Trophoblast cell (in vitro differentiated cells and primary cell): ENCODE results near the gene LMF1.
A peak's percentile ranks its signal among the peaks of the same experiment; 100 is the strongest.

Experiments used
- DNase-seq, 2 donors: peaks; one replicate each; pipeline ENCODE4 v3.0.0-alpha.2; 2016
- H2AFZ ChIP-seq: 2 replicates; pipeline ENCODE4 v1.6.1; 2013; ENCODE audit warnings: low read length, moderate library complexity, mild to moderate bottlenecking; ENCODE audit not compliant: insufficient read depth, poor library complexity
- H2AK5ac ChIP-seq: 2 replicates; pipeline ENCODE4 v1.6.1; 2013; ENCODE audit warnings: mild to moderate bottlenecking, low read length
- H2BK120ac ChIP-seq: 2 replicates; pipeline ENCODE4 v1.6.1; 2013; ENCODE audit warnings: low read length, mild to moderate bottlenecking, moderate library complexity; ENCODE audit not compliant: insufficient read depth, poor library complexity
- H2BK12ac ChIP-seq: 2 replicates; pipeline ENCODE4 v1.6.1; 2013; ENCODE audit warnings: mild to moderate bottlenecking, low read length, moderate library complexity
- H2BK5ac ChIP-seq: 2 replicates; pipeline ENCODE4 v1.6.1; 2013; ENCODE audit warnings: low read length, low read depth, moderate library complexity, mild to moderate bottlenecking; ENCODE audit not compliant: poor library complexity
- H3K14ac ChIP-seq: 2 replicates; pipeline ENCODE4 v1.6.1; 2013; ENCODE audit warnings: mild to moderate bottlenecking, low read length
- H3K18ac ChIP-seq: 2 replicates; pipeline ENCODE4 v1.6.1; 2013; ENCODE audit warnings: mild to moderate bottlenecking, low read length
- H3K23ac ChIP-seq: 2 replicates; pipeline ENCODE4 v1.6.1; 2013; ENCODE audit warnings: low read length
- H3K27ac ChIP-seq: 2 replicates; pipeline ENCODE4 v1.5.1; 2013; ENCODE audit warnings: low read depth, mild to moderate bottlenecking, inconsistent platforms, low read length, moderate library complexity
- H3K27me3 ChIP-seq: 2 replicates; pipeline ENCODE4 v1.6.1; 2013; ENCODE audit warnings: inconsistent platforms, mild to moderate bottlenecking, low read length, moderate library complexity; ENCODE audit not compliant: insufficient read depth
- H3K36me3 ChIP-seq, 2 experiments: 1 replicate in 1 of 2; 2 replicates in 1 of 2; pipeline ENCODE4 v1.6.1; 2013; ENCODE audit warnings: low read length in 2 of 2, mild to moderate bottlenecking in 2 of 2, moderate library complexity in 1 of 2; ENCODE audit not compliant: insufficient read depth in 2 of 2, control insufficient read depth in 1 of 2
- H3K4ac ChIP-seq: 2 replicates; pipeline ENCODE4 v1.6.1; 2013; ENCODE audit warnings: low read depth, mild to moderate bottlenecking, low read length, moderate library complexity
- H3K4me1 ChIP-seq, 2 experiments: 1 replicate in 1 of 2; 2 replicates in 1 of 2; pipeline ENCODE4 v1.6.1; 2013; ENCODE audit warnings: low read length in 2 of 2, mild to moderate bottlenecking in 2 of 2, moderate library complexity in 1 of 2; ENCODE audit not compliant: insufficient read depth in 2 of 2, control insufficient read depth in 1 of 2
- H3K4me2 ChIP-seq: 2 replicates; pipeline ENCODE4 v1.6.1; 2013; ENCODE audit warnings: inconsistent platforms, mild to moderate bottlenecking, low read length, moderate library complexity
- H3K4me3 ChIP-seq: 2 replicates; pipeline ENCODE4 v1.5.1; 2013; ENCODE audit warnings: mild to moderate bottlenecking, low read depth, low read length, inconsistent platforms
- H3K79me1 ChIP-seq: one replicate; pipeline ENCODE4 v1.6.1; 2013; ENCODE audit warnings: low read length
- H3K79me2 ChIP-seq: 2 replicates; pipeline ENCODE4 v1.6.1; 2013; ENCODE audit warnings: low read length, mild to moderate bottlenecking; ENCODE audit not compliant: control insufficient read depth, insufficient read depth, poor library complexity
- H3K9ac ChIP-seq: 2 replicates; pipeline ENCODE4 v1.6.1; 2013; ENCODE audit warnings: mild to moderate bottlenecking, low read length
- H3K9me3 ChIP-seq: 2 replicates; pipeline ENCODE4 v1.6.1; 2013; ENCODE audit warnings: low read depth, mild to moderate bottlenecking, control low read depth, inconsistent platforms, low read length; ENCODE audit not compliant: insufficient read depth
- H4K12ac ChIP-seq: 2 replicates; pipeline ENCODE4 v1.6.1; 2013; ENCODE audit warnings: low read depth, mild to moderate bottlenecking, low read length, moderate library complexity
- H4K8ac ChIP-seq: 2 replicates; pipeline ENCODE4 v1.6.1; 2013; ENCODE audit warnings: low read depth, mild to moderate bottlenecking, low read length, moderate library complexity
- H4K91ac ChIP-seq: one replicate; pipeline ENCODE4 v1.6.1; 2013; ENCODE audit warnings: low read depth, mild to moderate bottlenecking, low read length, moderate library complexity
- WGBS: extraction: QIAGEN DNeasy Blood & Tissue Kit; methylation state at CpG from one replicate; pipeline ENCODE4 v1.1.7; 2013; ENCODE audit warnings: missing lambda C conversion rate; ENCODE audit not compliant: insufficient read length, insufficient coverage; ENCODE audit errors: extremely low coverage; 5-methylcytosine and 5-hydroxymethylcytosine counted together

Gene LMF1

DNA sequence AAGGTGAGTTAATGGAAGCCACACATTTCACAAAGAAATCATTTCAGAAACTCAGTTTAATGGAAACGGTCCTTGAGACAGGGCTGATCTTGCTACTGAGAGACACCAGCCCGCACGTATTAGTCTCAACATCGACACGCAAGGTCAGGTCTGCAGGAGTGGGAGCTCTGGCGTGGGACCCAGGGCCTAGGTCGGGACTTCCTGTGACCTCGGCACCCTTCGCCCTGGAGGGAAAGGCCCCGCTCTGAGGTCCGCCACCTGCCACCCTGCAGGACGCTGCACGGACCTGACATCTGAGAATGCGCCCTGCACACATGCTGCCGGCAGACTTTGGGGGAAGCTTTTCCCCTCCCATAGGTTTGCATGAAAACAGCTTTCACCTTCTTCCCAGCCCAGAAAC is 59.7 kb downstream of the LMF1 start:
- H2BK12ac ChIP-seq: no peak overlapping the region
- no peaks in the 10 kb centered on the region for H3K27me3 ChIP-seq
- H3K4me1 ChIP-seq: no peaks in the 10 kb centered on the region
- no peak overlapping the region for H4K12ac ChIP-seq
- no peak overlapping the region for H2BK5ac ChIP-seq
- no peak for DNase-seq
- no peaks in the 10 kb centered on the region for H3K79me2 ChIP-seq
- H3K4me3 ChIP-seq: no peak overlapping the region
- H3K14ac ChIP-seq: no peak overlapping the region
- H2BK120ac ChIP-seq: no peak overlapping the region
- H4K8ac ChIP-seq: no peak overlapping the region
- no peak overlapping the region for H2AK5ac ChIP-seq
- H3K9me3 ChIP-seq: peaks cover 36% of the 10 kb centered on the region
- no peak overlapping the region for H3K9ac ChIP-seq
- H3K18ac ChIP-seq: no peak overlapping the region
- no peaks in the 10 kb centered on the region for H3K79me1 ChIP-seq
- no peak overlapping the region for H4K91ac ChIP-seq
- no CpG with 5 or more reads among the region's 15 CpGs for WGBS
- H3K27ac ChIP-seq: no peak overlapping the region
- no peak overlapping the region for H3K23ac ChIP-seq
- H3K36me3 ChIP-seq: no peaks in the 10 kb centered on the region
- no peak overlapping the region for H3K4me2 ChIP-seq
- H2AFZ ChIP-seq: no peak overlapping the region
- H3K4ac ChIP-seq: no peak overlapping the region

DNA sequence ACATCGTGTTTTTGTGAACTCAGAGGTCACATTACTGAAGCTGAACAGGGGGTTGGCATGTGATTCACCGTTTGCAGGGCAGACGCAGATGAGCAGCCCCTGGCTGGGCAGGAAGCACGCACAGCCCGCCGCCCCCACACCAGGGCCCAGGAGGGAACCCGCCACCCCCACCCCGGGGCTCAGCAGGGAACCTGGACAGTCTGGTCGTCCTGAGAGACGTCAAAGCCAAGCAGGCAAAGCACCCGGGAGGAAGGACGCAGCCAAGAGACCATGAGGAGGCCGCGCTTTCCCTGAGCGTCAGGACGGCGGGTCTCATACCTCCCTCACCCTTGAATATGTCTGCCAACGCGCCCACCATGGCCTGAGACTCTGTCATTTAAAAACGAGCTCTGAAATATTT is 60.6 kb downstream of the LMF1 start:
- Histone ChIP-seq H2AFZ (no peak overlapping the region), H3K36me3 (no peaks in the 10 kb centered on the region), H3K9me3 (peaks cover 32% of the 10 kb centered on the region), H4K8ac (no peak overlapping the region), H3K18ac (no peak overlapping the region), H3K9ac (no peak overlapping the region), H3K79me2 (no peaks in the 10 kb centered on the region), H3K79me1 (no peaks in the 10 kb centered on the region), H4K91ac (no peak overlapping the region), H3K27me3 (no peaks in the 10 kb centered on the region), H3K4ac (no peak overlapping the region), H2BK12ac (no peak overlapping the region), H3K4me1 (no peaks in the 10 kb centered on the region), H3K23ac (no peak overlapping the region), H3K4me3 (no peak overlapping the region), H3K27ac (no peak overlapping the region), H4K12ac (no peak overlapping the region), H3K4me2 (no peak overlapping the region), H2BK5ac (no peak overlapping the region), H3K14ac (no peak overlapping the region), H2BK120ac (no peak overlapping the region), H2AK5ac (no peak overlapping the region)
- DNase-seq: no peak
- WGBS: no CpG with 5 or more reads among the region's 20 CpGs

DNA sequence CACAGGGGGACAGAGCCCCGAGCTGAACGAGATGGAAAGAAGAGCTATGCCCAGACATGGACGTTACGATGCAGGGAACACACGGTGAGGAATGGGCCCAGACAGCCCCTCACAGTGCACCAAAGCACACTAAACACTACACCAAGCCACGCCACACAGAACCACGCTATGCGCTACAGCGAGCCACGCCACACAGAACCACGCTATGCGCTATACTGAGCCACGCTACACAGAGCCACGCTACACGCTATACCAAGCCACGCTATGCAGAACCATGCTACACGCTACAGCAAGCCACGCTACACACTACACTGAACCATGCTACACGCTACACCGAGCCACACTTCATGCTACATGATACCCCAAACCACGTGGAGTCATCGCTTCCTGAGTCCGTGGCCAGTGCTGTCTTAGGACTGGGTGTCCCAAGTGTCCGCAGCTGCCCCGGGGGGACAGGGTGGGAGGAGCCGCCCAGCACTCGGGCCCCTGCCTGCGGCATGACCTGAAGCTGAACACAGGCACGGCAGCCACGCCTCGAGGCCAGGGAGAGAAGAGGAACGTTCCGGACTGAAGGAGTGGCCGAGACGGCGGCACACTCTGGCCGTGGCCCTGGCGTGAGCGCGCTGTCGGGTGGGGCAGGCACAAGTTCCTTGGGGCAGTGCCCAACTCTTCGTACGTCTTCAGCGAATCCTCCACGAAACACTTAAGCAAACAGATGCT is 61.3 kb downstream of the LMF1 start:
- Histone ChIP-seq H3K14ac (no peak overlapping the region), H3K79me2 (no peaks in the 10 kb centered on the region), H3K4ac (no peak overlapping the region), H4K12ac (no peak overlapping the region), H3K27me3 (no peaks in the 10 kb centered on the region), H3K79me1 (no peaks in the 10 kb centered on the region), H3K27ac (no peak overlapping the region), H3K9ac (no peak overlapping the region), H2BK5ac (no peak overlapping the region), H3K18ac (no peak overlapping the region), H4K91ac (no peak overlapping the region), H3K23ac (no peak overlapping the region), H3K4me1 (no peaks in the 10 kb centered on the region), H2AFZ (no peak overlapping the region), H3K4me3 (no peak overlapping the region), H2BK12ac (no peak overlapping the region), H2AK5ac (no peak overlapping the region), H2BK120ac (no peak overlapping the region), H3K36me3 (no peaks in the 10 kb centered on the region), H3K4me2 (no peak overlapping the region), H3K9me3 (peaks cover 33% of the 10 kb centered on the region), H4K8ac (no peak overlapping the region)
- whole genome bisulfite sequencing: no CpG with 5 or more reads among the region's 45 CpGs
- no peak for DNase-seq

DNA sequence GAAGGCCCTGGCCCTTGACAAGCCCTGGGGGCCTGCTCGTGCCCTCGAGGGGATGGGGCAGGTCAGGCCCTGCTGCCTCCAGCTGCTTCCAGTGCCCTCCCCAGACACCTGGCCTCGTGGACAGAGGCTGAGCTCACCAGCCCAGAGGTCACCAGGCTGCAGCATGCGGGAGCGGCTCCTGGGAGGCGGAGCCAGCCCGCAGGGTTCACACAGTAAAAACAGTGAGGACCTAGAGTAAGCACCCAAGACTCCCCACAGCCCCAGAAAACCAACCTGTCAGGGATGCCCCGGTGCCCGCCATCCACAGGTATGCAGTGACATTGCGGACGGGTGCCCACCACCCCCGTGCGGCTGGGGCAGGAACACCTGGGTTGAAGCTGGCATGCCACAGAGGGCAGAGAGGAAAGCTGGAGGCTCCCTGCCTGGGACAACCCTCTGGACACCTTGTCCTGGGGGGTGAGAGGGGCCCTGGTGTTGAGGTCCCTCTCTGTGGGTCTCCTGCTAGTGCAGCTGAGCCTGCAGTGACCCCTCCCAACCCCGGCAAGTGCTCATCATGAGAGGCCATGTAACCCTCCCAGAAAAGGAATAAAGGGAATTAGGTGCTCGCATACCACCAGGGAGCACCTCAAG is 62.1 kb downstream of the LMF1 start:
- peaks cover 28% of the 10 kb centered on the region for H3K9me3 ChIP-seq
- no peak overlapping the region for H4K12ac ChIP-seq
- no peak overlapping the region for H3K4me3 ChIP-seq
- H3K4me1 ChIP-seq: no peaks in the 10 kb centered on the region
- no peaks in the 10 kb centered on the region for H3K36me3 ChIP-seq
- no peaks in the 10 kb centered on the region for H3K79me1 ChIP-seq
- H3K4me2 ChIP-seq: no peak overlapping the region
- no peak overlapping the region for H4K91ac ChIP-seq
- no peak overlapping the region for H2AK5ac ChIP-seq
- H2BK5ac ChIP-seq: no peak overlapping the region
- no peak overlapping the region for H2BK120ac ChIP-seq
- H3K23ac ChIP-seq: no peak overlapping the region
- no peak overlapping the region for H3K27ac ChIP-seq
- no CpG with 5 or more reads among the region's 15 CpGs for WGBS
- no peak overlapping the region for H2AFZ ChIP-seq
- peak; percentile 45 to 68 for DNase-seq
- H3K79me2 ChIP-seq: no peaks in the 10 kb centered on the region
- no peak overlapping the region for H3K9ac ChIP-seq
- H3K4ac ChIP-seq: no peak overlapping the region
- no peak overlapping the region for H4K8ac ChIP-seq
- H3K18ac ChIP-seq: no peak overlapping the region
- no peak overlapping the region for H2BK12ac ChIP-seq
- no peaks in the 10 kb centered on the region for H3K27me3 ChIP-seq
- H3K14ac ChIP-seq: no peak overlapping the region
